HT-29 (cell line): ENCODE results near the gene IL17RB. TPM values are rescaled to one million over a fixed set of nuclear protein-coding genes. Genes with fewer than 3 reads are reported as not detected.
A peak's percentile ranks its signal among the peaks of the same experiment; 100 is the strongest.

Experiments used
- DNase-seq: peaks from one replicate; pipeline ENCODE4 v3.0.0-alpha.2; 2015; ENCODE audit warnings: low spot score
- total RNA-seq: library from RNA; depleted of rRNA; stranded (reverse); fragments of >200 nt; shearing (Covaris generic); gene quantifications from 2 replicates; pipeline ENCODE4 v1.2.3, GENCODE V29; 2014

The IL17RB gene
- total RNA-seq, 1 experiment from 2014 or later, result 14.9 TPM

- DNase-seq, result no peak
Observed at GRCh38 chr3:53860196-53860595, 13.8 kb downstream of the IL17RB start.

DNA sequence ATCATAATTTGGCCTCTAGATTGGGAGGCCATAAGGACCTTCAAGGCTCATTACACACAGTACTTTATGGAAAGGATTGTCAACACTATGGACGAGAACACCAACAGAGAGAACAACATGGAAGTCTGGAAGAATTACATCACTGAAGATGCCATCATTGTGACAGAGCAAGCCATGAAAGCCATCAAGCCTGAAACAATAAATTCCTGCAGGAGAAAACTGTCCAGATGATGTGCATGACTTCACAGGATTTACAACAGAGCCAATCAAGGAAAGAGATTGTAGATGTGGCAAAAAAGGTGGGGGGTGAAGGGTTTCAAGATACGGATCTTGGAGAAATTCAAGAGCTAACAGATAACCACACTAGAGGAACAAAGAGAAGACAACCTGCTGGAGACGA is 15.9 kb downstream of the IL17RB start:
- DNase-seq, result no peak

DNA sequence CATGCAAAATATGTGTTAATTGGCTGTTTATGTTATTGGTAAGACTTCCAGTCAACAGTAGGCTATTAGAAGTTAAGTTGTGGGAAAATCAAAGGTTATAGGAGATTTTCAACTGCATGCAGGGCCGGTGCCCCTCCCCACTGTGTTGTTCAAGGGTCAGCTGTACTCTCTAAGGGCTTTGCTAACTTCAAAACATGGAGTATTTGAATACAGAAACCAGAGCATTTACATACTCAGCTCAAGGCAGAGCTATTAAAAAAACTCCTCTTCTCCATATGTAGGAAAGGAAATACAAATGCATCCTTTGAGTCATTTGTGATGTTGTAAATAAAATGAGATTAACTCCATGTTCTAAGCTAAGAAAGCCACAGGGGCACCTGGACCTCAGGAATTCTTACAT is 16.8 kb downstream of the IL17RB start:
- no peak for DNase-seq

DNA sequence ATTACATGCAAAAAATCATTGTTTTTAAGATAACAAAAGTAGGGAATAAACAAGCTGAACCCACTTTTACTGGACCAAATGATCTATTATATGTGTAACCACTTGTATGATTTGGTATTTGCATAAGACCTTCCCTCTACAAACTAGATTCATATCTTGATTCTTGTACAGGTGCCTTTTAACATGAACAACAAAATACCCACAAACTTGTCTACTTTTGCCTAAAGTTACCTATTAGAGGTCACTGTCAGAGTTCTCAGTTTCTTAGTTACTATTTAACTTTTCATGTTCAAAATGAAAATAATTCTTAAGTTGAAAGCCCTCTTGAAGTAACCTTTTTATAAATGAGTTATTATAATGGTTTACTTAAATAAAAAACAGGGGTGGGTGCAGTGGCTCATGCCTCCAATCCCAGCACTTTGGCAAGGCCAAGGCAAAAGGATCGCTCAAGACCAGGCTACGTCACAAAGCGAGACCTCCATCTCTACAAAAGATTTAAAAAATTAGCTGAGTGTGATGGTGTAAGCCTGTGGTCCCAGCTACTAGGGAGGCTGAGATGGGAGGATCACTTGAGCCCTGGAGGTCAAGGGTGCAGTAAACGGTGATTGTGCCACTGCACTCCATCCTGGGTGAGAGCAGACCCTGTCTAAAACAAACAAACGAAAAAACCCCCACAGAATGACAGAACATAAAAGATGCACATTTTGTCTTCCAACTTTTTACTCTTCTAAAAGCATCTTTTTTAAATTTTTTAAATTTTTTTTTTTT is 19.5 kb downstream of the IL17RB start:
- DNase-seq, result no peak

GRCh38 chr3:53880396-53881345 is 34.3 kb downstream of the IL17RB start:
- peak; percentile 6 for DNase-seq

DNA sequence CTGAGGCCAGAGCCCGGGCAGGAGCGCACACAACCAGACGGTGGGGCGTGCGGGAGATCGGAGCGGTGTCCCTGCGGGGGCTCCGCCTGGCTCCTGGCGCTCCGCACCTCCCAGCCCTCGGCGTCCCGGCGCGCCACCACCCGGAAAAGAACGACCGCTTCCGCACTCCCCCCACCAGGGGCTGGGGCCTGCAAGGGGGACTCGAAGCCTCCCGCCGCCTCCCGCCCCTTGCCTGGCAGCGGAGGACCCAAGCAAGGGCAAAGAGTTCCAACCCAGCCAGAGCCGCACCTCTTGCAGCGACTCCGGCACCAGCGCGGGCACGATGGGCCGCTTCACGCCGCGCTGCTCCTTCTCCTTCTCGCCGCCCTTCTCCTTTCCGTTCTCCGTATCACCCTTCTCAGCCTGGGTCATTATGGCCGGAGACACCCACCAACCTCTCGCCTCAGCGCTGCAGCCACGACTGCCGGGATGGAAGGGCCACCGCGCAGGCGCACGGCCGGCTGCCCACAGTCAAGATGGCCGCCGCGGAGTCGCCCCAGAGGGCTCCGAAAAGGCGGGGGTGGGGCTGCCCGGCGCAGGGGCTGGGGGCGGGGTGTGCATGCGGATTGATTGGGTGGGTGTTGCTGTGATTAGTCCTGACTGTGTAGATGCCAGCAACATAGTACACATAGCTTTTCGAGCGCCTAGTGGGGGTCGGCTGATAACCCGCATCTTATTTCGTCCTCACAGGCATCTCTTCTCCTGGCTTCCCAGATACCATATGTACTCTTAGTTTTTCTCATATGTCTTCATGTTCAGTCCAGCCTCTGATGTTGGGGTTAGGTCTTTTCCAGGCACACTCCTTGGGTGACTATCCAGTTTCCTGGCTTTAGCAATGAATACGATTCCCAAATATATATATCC is 35.6 kb downstream of the IL17RB start, which contains the start of gene ACTR8:
TSS of gene ACTR8 (minus strand) at position 462 of the 903 bp plus-strand sequence. CDS start at position 411, 51 bp downstream.
- peak; percentile 69 for DNase-seq

DNA sequence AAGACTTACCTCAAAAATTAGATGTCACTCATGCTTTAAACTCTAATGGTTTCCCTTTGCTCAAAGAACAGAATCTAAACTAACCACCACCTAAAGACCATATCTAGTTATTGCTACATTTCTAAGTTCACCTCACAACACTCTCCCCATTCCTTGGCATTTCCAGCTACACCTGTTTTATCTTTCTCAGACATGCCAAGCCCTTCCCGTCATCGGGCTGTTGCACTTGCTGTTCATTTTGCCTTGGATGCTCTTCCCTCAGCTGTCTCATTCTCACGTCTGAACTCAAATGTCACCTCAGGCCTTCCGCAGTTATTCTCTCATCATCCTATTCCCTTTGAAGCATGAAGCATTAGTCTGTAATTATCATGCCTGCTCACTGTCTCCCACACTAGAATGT is 36.6 kb downstream of the IL17RB start:
- DNase-seq, result no peak

DNA sequence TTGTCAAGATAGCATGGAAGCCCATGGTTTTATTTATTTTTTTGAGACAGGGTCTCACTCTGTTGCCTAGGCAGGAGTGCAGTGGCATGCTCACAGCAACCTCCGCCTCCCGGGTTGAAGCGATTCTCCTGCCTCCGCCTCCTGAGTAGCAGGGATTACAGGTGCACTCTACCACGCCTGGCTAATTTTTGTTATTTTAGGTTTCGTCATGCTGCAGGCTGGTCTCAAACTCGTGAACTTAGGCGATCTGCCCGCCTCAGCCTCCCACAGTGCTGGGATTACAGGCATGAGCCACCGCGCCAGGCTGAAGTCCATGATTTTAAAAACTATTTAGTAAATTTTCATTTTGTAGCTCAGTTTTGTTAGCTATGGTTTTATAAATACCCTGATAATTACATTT is 38.3 kb downstream of the IL17RB start:
- no peak for DNase-seq

DNA sequence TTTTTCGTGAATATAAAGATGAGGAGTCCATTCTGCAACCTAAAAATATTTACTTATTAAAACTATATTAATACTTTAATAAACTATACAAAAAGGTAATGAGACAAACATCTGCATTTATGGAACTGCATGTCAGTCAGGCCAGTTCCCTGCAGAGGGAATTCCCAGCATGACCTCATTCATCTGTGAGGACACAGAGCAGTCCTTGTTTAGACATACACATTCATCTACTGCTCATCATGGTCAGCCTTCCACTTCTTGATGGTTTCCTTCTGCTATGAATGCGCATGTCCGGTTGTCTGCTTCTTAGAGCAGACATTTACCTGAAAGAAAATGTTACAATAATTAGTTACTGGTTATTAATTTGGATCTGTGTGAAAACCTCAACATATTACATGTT is 38.9 kb downstream of the IL17RB start:
- no peak for DNase-seq

DNA sequence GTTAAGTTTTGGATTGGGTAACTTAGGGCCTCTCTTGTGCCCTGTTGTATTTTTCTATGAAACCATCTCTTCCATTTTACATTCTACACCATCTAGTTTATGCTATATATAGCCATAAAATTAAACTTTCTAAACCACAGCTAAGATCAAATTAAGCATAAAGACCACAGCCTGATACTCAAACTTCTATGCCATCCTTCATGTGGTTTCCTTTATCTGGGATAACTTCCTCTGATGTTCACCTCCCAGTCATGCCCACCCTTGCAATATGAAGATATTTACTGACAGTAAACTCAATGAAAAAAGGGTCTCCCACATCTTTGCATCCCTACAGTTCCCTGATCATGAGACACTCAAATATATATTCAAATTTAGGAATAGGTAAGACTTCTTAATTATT is 41.1 kb downstream of the IL17RB start:
- DNase-seq, result no peak

DNA sequence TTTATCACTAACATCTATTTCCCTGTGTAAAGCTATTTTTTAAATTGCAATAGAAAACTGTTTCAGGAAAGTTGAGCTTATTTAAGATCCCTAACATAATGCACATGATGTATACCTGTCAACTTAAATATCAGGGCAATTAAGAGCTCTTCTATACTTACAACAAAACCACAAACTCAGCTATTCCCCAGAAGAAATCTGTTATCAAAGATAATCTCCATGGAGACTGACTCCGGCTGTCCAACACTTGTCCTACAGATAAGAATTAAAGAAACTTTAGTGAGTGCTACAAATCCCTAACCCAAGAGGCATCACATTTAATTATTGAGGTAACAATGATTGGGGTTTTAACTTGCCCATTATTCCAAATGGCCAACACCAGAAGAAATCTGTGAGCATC is 41.9 kb downstream of the IL17RB start:
- DNase-seq, result no peak

GRCh38 chr3:53890726-53891475 is 44.5 kb downstream of the IL17RB start:
- peak; percentile 60 for DNase-seq

GRCh38 chr3:53891497-53892285 is 45.3 kb downstream of the IL17RB start, which contains the start of gene SELENOK:
Gene SELENOK (minus strand): TSS chr3:53891859.
- DNase-seq, result peak; percentile 97

GRCh38 chr3:53892286-53892637 is 45.9 kb downstream of the IL17RB start:
- no peak for DNase-seq

- no peak for DNase-seq
Observed at GRCh38 chr3:53899750-53900149, 53.4 kb downstream of the IL17RB start.

GRCh38 chr3:53900666-53901331 is 54.4 kb downstream of the IL17RB start:
- DNase-seq, result no peak

DNA sequence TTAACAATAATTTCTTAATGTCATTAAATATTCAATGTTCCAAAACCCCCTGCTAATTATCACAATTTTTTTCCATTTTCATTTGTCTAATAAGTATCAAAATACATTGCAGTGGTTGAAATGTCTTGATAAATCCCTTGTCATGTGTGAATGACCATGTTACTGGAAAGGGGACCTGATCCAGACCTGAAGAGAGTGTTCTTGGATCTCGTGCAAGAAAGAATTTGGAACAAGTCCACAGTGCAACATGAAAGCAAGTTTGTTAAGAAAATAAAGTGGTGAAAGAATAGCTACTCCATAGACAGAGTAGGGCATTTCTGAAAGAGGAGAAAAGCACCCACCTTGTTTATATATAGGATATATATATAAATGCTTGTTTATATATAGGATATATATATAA is 55.7 kb downstream of the IL17RB start:
- no peak for DNase-seq

GRCh38 chr3:53902711-53903110 is 56.3 kb downstream of the IL17RB start:
- DNase-seq, result no peak

DNA sequence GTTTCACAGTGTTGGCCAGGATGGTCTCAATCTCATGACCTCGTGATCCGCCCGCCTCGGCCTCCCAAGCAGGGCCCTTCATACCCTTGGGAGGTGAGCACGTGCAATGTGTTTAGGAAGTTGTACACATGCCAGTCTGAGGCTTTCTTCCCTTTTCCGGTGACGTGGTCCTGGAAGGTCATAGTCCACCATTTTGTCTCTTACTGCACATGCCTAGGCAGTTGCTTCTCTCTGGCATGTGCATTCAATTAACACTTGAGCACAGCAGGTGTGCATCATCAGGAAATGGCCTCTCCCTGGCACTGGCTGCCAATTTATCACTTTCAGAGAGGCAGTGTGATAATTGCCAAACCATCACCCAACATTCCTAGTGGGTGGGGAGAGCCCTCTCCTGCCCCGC is 67.0 kb downstream of the IL17RB start:
- no peak for DNase-seq
